ENCODE results near the gene MTHFD2L. TPM values are rescaled to one million over a fixed set of nuclear protein-coding genes. Genes with fewer than 3 reads are reported as not detected.

Gene MTHFD2L
- total RNA-seq, 2 experiments from 2014 or later, result 7.3 to 8.1 TPM

GRCh38 chr4:74284053-74284452 is 126.1 kb downstream of the MTHFD2L start:
- TF ChIP-seq, protein P1, sequence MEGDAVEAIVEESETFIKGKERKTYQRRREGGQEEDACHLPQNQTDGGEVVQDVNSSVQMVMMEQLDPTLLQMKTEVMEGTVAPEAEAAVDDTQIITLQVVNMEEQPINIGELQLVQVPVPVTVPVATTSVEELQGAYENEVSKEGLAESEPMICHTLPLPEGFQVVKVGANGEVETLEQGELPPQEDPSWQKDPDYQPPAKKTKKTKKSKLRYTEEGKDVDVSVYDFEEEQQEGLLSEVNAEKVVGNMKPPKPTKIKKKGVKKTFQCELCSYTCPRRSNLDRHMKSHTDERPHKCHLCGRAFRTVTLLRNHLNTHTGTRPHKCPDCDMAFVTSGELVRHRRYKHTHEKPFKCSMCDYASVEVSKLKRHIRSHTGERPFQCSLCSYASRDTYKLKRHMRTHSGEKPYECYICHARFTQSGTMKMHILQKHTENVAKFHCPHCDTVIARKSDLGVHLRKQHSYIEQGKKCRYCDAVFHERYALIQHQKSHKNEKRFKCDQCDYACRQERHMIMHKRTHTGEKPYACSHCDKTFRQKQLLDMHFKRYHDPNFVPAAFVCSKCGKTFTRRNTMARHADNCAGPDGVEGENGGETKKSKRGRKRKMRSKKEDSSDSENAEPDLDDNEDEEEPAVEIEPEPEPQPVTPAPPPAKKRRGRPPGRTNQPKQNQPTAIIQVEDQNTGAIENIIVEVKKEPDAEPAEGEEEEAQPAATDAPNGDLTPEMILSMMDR (IDR thresholded peaks at IDR 0.05), result no peak
- H3K4me3 Mint-ChIP-seq, result no peak overlapping the region
- DNase-seq, result no peak
- H3K4me1 Mint-ChIP-seq (ENCODE audit: low read depth), result no peaks in the 10 kb centered on the region
- no peaks in the 10 kb centered on the region for H3K9me3 Mint-ChIP-seq
- H3K27me3 Mint-ChIP-seq, result no peaks in the 10 kb centered on the region
- H3K27ac Mint-ChIP-seq, result no peak overlapping the region
- POLR2A ChIA-PET, result no interaction called here
- ATAC-seq, result no peak
- intact Hi-C loops (cut with micrococcal nuclease), result no loop called here
- no peaks in the 10 kb centered on the region for H3K36me3 Mint-ChIP-seq (ENCODE audit: low read depth)
- CTCF ChIA-PET, result no interaction called here

- no peaks in the 10 kb centered on the region for H3K9me3 Mint-ChIP-seq
- TF ChIP-seq, protein P1 (IDR thresholded peaks at IDR 0.05), result no peak
- DNase-seq, result no peak
Observed at GRCh38 chr4:74287164-74287563, 129.2 kb downstream of the MTHFD2L start.

GRCh38 chr4:74287791-74288190 is 129.9 kb downstream of the MTHFD2L start:
- ChIA-PET CTCF (interaction anchor here (0.9 kb wide), 1 partner anchor 59 kb away, joined by 3 read pairs; no protein-coding TSS in a partner anchor), POLR2A (no interaction called here)
- ATAC-seq, result no peak
- Mint-ChIP-seq H3K4me3 (no peak overlapping the region), H3K27ac (no peak overlapping the region), H3K36me3 (ENCODE audit: low read depth) (peaks cover 3% of the 10 kb centered on the region), H3K9me3 (no peaks in the 10 kb centered on the region), H3K4me1 (ENCODE audit: low read depth) (no peaks in the 10 kb centered on the region), H3K27me3 (no peaks in the 10 kb centered on the region)
- intact Hi-C loops (cut with micrococcal nuclease), result no loop called here
- TF ChIP-seq, protein P1 (IDR thresholded peaks at IDR 0.05), result no peak
- DNase-seq, result no peak

More at GRCh38 chr4:74287164-74287563, 129.2 kb downstream of the MTHFD2L start:
- Mint-ChIP-seq H3K36me3 (ENCODE audit: low read depth) (peaks cover 2% of the 10 kb centered on the region), H3K4me3 (no peak overlapping the region), H3K4me1 (ENCODE audit: low read depth) (no peaks in the 10 kb centered on the region), H3K27me3 (no peaks in the 10 kb centered on the region), H3K27ac (no peak overlapping the region)
- intact Hi-C loops (cut with micrococcal nuclease), result no loop called here
- POLR2A ChIA-PET, result no interaction called here
- CTCF ChIA-PET, result no interaction called here
- ATAC-seq, result no peak

DNA sequence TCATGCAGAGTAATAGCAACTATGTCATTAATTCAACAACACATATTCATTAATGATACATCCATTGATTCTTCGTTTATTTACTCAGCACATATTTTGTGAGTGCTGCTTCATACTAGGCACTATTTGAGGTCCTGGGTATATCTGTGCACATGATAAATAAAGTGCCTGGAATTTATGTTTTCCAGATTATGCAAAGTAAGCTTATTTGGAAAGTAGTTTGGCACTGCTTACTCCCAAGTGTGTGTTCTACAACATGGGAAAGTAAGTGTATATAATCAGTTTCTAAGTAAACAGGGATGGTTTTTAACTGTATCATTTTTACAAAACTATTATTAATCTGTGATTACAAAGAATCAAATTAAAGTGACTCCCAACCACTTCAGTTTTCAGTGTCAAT is 133.6 kb downstream of the MTHFD2L start:
- intact Hi-C loops (cut with micrococcal nuclease), result no loop called here
- Mint-ChIP-seq H3K4me3 (no peak overlapping the region), H3K36me3 (ENCODE audit: low read depth) (peaks cover 3% of the 10 kb centered on the region), H3K9me3 (no peaks in the 10 kb centered on the region), H3K4me1 (ENCODE audit: low read depth) (no peaks in the 10 kb centered on the region), H3K27ac (no peak overlapping the region), H3K27me3 (no peaks in the 10 kb centered on the region)
- POLR2A ChIA-PET, result no interaction called here
- TF ChIP-seq, protein P1 (IDR thresholded peaks at IDR 0.05), result no peak
- DNase-seq (no peak), ATAC-seq (no peak)
- CTCF ChIA-PET, result no interaction called here

GRCh38 chr4:74292111-74292870 is 134.4 kb downstream of the MTHFD2L start:
- ATAC-seq, result no peak
- intact Hi-C loops (cut with micrococcal nuclease), result no loop called here
- H3K9me3 Mint-ChIP-seq, result no peaks in the 10 kb centered on the region

More at GRCh38 chr4:74292111-74292870, 134.4 kb downstream of the MTHFD2L start:
- no peak overlapping the region for H3K27ac Mint-ChIP-seq
- TF ChIP-seq, protein P1 (IDR thresholded peaks at IDR 0.05), result no peak
- no peaks in the 10 kb centered on the region for H3K27me3 Mint-ChIP-seq
- H3K4me1 Mint-ChIP-seq (ENCODE audit: low read depth), result no peaks in the 10 kb centered on the region
- no peak overlapping the region for H3K4me3 Mint-ChIP-seq
- DNase-seq, result no peak
- peaks cover 3% of the 10 kb centered on the region for H3K36me3 Mint-ChIP-seq (ENCODE audit: low read depth)
- CTCF ChIA-PET, result interaction anchor here (1.4 kb wide), 1 partner anchor 9 kb away, joined by 3 read pairs; no protein-coding TSS in a partner anchor
- POLR2A ChIA-PET, result no interaction called here
